DMS53 treated with DMSO at 0.1 percent for 48 hours (cell line): ENCODE measurements around the gene CBX4.

Source experiments
- DNase-seq: peaks from one replicate; lab custom pipeline; 2025; ENCODE audit not compliant: unreplicated experiment; lab: John Stamatoyannopoulos, UW

The CBX4 gene

GRCh38 chr17:79831265-79832217 lies 7.7 kb downstream of the CBX4 start:
- no peak for DNase-seq

DNA sequence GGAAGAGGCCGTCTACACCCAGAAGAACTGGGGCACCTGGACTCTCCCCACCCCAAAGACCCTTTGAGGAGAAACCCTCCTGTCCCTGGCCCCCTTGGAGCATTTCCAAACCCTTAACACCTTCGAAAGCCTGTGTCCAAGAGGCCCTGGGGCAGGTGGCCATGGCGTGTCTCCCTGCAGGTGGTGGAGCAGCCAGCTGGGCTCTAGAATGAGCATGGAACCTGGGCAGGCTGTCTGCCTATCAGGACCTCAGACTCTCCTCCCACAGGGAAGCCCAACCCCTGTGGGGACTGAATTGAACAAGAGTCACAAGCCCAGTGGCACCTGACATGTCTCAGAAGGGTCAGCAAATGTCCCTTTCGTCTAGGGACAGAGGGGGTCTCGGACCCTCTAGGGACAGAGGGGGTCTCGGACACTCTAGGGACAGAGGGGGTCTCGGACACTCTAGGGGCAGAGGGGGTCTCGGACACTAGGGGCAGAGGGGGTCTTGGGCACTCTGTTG lies 8.4 kb downstream of the CBX4 start:
- peak; percentile 31 for DNase-seq

- DNase-seq: no peak
These were observed 8.9 kb downstream of the CBX4 start for GRCh38 chr17:79830303-79830702.

GRCh38 chr17:79829457-79829856 lies 9.8 kb downstream of the CBX4 start:
- DNase-seq: no peak

DNA sequence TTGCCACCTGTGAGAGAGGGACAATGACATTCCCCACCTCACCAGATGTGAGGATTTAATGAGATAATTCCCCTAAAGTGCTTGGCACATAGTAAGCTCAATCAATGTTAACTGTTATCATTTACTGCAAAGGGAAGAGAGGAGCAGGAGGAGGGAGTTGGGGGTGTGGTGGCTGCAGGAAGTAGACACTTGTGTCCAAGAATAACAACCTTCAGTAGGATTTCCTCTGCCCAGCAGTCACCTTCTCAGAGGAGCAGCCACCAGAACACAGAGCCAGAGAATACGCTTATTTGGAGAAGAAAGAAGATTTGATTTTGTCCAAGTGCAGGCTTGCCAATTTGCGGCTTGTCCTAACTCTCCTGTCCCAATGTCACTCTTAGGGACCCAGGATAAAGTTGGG lies 10.2 kb downstream of the CBX4 start:
- DNase-seq: peak; percentile 17

DNA sequence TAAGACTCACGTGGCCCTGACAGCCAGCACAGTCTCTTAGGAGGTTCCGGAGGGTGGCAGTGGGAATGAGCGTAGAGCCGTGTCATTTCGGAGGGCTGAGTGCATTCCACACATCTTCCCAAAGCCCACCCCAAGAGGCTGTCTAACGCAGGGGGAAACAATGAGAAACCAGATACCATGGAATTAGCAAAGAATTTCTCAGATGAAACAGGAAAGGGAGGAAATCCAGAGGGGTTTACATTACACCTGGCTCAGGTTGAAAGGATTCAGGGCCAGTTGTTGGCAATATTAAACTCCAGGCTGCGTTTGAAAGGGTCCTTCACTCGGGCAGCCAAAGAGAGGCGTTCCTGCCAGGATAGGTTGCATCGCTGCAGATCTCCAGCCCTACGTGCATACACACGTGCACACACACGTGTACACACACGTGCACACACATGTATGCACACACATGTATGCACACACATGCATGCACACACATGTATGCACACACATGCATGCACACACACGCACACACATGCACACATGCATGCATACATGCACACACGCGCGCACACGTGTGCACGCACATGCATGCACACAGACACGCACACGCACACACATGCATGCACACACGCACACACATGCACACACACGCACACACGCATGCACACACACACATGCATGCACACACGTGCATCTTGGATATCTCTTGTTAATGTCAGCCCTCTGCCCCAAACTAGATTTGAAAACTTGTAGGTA lies 12.2 kb downstream of the CBX4 start:
- DNase-seq: no peak

GRCh38 chr17:79826204-79826680 lies 13.0 kb downstream of the CBX4 start:
- DNase-seq: no peak

DNA sequence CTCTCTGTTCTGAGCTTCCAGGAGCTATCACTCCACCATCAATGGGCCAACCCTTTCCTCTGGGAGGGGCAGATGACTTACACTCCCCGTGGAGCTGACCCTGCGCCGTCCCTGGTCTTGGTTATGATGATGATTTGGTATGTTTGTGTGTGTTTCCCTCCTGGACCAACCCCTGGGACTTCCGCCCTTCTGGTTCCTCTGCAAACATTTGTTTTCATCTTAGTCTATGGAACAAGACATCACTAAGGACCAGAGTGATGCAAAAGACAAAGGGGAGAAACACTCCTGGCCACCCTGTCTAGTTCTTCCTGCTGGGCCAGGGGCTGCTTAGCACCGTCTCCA lies 13.7 kb downstream of the CBX4 start:
- DNase-seq: no peak

GRCh38 chr17:79824893-79825579 lies 14.2 kb downstream of the CBX4 start:
- no peak for DNase-seq

DNA sequence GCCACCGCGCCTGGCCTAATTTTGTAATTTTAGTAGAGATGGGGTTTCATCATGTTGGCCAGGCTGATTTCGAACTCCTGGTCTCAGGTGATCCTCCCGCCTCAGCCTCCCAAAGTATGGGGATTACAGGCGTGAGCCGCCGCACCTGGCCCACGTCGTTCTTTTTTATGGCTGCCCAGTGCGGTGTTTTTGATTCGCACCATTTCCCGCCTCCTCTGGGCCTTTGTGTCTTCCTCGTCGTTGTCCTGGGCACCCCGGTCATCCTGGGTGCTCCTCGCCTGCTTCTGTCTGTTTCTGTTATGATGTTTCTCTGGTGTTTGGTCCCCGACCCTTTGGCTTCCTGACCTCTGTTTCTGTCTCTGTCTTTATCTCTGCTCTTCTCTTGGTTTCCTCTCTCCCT lies 15.0 kb downstream of the CBX4 start:
- no peak for DNase-seq

DNA sequence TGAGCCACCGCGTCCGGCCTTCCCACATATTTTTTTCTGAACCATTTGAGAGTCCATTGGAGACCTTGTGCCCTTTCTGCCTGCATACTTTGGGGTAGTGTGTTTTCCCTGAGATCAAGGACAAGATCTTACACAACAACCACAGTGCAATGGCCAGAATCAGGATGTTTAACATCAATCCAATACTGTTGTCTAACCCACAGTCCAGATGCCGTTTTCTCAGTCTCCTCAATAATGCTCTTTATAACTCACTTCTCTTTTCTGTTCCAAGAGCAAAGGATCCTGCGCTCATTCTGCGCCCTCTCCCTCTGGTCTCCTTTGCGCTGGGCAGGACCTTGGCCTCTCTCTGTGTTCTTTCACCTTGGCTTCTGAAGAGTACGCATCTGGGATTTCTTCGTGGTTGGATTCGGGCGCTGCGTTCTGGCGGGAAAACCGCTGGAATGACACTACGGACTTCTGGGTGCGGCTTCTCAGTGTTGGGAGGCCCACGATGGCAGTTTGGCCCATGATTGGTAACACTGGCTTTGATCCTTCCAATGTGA lies 16.6 kb downstream of the CBX4 start:
- DNase-seq: no peak

- DNase-seq: no peak
These were observed 17.7 kb downstream of the CBX4 start for GRCh38 chr17:79821331-79822095.

- DNase-seq: no peak
These were observed 18.3 kb downstream of the CBX4 start for GRCh38 chr17:79820959-79821330.

DNA sequence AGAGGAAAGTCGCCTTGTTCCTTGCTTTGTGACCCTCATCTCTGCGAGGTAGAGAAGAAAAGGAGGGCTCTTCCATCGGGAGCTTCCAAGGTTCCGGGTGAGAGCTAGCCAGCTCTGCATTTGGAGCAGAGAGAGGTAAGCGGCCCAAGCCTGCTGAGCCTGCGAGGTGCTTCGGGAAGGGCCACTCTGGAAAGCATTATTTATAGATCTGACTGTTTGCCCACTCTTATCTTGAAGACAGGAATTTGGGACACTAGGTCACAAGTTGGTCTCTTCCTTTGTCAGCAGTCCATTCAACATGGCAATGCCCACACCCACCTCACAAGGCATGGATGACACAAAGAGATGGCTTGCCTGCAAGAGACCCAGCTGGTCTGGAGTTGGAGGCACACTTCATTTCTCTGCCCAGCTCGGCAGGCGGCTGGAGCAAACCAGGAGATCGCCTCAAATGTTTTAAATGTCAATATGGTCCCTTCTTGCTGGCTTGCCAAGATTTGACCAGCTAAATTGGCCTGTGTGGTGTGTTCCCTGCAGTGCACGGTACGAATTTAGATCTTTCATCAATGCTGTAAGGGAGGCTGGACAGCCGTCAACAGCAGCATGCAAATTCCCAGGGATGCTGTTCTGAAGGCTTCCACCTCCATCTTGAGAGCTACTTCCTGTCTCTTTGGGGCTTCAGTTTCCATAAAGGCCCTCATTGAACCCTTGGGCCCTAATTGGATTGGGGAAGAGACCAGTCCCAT lies 19.5 kb downstream of the CBX4 start:
- DNase-seq: no peak

DNA sequence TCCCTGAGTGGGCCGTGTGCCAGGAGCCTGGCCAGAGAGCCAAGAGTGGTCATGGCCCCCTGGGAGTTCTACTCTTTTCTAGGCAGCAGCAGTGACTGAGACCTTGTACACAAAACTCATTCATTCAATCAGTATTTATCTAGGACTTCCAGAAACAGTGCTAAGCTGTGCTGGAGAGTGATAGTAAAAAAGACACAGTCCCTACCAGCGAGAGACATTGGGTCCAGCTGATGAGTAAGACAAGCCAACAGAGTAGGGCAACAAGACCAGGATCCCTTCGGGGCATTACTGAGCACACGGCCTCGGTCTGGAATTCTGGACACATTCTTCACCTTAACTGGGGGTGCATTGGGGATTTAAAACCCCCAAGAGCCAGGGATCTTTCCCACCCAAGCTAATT lies 20.2 kb downstream of the CBX4 start:
- no peak for DNase-seq

DNA sequence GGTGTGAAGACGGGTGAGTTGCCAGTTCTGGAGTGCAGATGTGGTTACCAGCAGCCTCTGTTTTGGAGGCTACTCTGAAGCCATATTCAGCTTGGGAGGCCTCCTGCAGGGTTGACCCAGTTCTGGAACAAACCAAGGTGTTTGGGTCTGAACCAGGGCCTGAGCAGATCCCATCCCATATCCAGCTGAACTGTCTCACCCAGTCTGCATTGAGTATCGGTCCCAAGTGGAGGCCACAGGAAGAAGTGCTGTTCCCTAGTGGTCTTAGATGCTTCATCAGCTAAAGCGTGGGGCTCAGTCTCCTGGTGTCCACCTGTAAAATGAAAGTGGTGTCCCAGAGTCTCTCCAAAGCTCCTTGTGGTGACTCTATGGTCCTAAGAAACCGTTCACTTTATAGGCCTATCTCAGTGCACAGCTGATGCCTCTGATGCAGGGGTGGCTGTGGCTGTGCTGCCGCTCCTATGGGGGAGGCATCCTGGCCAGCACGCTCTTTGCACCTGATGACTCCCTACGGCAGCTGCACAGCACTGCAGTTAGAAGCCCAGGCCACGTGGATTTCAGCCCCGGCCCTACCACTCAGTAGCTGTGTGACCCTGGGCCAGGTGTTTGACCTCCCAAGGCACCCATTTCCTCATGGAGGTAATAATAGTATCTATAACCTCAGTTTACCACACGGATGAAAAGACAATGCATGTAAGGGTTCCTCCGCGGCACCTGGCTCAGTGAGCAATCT lies 21.0 kb downstream of the CBX4 start:
- no peak for DNase-seq

- no peak for DNase-seq
These were observed 23.3 kb downstream of the CBX4 start for GRCh38 chr17:79815836-79816461.

DNA sequence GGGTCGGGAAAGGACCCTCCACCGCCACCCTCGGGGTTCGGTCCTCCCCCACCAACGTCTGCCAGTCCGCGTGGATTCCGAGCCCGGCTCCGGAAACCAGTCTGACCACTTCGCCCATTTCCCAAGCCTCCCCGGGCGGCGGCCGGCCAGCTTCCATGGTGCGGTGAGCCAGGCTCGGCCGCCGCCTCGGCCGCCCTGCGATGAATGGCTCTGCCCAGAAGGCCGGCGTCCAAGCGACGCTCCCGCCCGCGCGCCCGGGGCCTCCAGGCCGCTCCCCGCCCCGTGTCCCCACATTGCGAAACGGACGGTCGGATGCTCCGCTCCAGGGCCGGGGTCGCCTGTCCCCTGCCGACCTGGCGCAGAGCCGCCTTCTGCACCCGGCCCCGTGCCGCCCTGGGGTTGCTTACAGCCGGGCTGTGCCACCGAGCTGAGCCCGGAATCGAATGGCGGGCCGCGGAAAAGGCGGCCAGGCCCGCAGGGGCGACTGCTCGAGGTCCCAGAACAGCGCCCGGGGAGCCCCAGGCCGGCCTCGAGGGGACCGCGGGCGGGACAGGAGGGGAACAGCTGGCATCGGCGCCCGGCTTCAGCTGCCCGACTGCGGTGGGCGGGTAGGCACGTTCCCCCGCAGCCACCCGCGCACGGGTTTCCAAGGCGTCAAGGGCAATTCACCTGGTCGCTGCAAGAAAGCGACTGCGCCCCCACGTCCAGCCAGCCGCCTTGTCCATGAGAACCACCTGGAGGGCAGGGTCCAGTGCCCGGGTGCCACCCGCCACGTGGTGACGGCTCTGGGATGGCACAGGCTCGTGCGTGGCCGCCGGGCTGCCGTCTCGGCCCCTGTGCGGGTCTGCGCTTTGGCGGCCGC lies 24.0 kb downstream of the CBX4 start:
- peak; percentile 45 for DNase-seq
